Vagina (tissue), 2 donors: ENCODE data around the gene NME1. TPM values are rescaled to one million over a fixed set of nuclear protein-coding genes. Genes with fewer than 3 reads are reported as not detected.

Source experiments
- DNase-seq, 2 donors: peaks; one replicate each; pipeline ENCODE4 v3.0.0-alpha.2; 2017; ENCODE audit errors: extremely low spot score in 2 of 2
- H3K27ac ChIP-seq: fragments of 200-600 bp; sonication (generic); one replicate; pipeline ENCODE4 v1.5.1; 2019
- H3K27me3 ChIP-seq: fragments of 200-600 bp; sonication (generic); one replicate; pipeline ENCODE4 v1.5.1; 2019
- H3K36me3 ChIP-seq, 2 donors: fragments of 200-600 bp; sonication (generic); one replicate each; pipeline ENCODE4 v1.5.1; 2017 to 2019
- H3K4me1 ChIP-seq: fragments of 200-600 bp; sonication (generic); one replicate; pipeline ENCODE4 v1.5.1; 2019
- H3K4me3 ChIP-seq, 2 donors: fragments of 200-600 bp; sonication (generic); 1 replicate in 1 of 2; 2 replicates in 1 of 2; pipeline ENCODE4 v1.5.1; 2016 to 2019
- H3K9me3 ChIP-seq: fragments of 200-600 bp; sonication (generic); one replicate; pipeline ENCODE4 v1.5.1; 2019
- POLR2A ChIP-seq, 2 donors: fragments of 450-650 bp; IDR thresholded peaks; one replicate each; pipeline ENCODE4 v1.6.1; 2017; ENCODE audit warnings: antibody characterized with exemption in 2 of 2, mild to moderate bottlenecking in 2 of 2, moderate library complexity in 2 of 2
- POLR2AphosphoS5 ChIP-seq, 2 donors: sonication (generic); formaldehyde crosslinking; IDR thresholded peaks; one replicate each; pipeline ENCODE4 v1.9.0; 2017; ENCODE audit warnings: antibody characterized with exemption in 2 of 2, mild to moderate bottlenecking in 2 of 2, low read depth in 1 of 2; ENCODE audit not compliant: insufficient read depth in 1 of 2
- intact Hi-C: fragments of 100-400 bp; cut with DNase I; formaldehyde crosslinking; loops from one replicate; pipeline ENCODE4 v1.15.1; 2023
- total RNA-seq: library from RNA; depleted of rRNA; stranded (reverse); fragments of >200 nt; gene quantifications from one replicate; pipeline ENCODE4 v1.2.3, GENCODE V29; 2016
- TF ChIP-seq, protein P1 (sequence below), 3 experiments: fragments of 450-650 bp in 2 of 3; fragments of 200-600 bp in 1 of 3; sonication (generic) in 1 of 3; IDR thresholded peaks; one replicate each; pipeline ENCODE4 v1.5.1; 2017 to 2019; ENCODE audit warnings: antibody characterized with exemption in 3 of 3, mild to moderate bottlenecking in 2 of 3, moderate library complexity in 2 of 3

Gene NME1
- total RNA-seq, 1 donor from 2014 or later: 50.8 TPM

GRCh38 chr17:51159604-51160003 lies 6.2 kb downstream of the NME1 start:
- peaks cover 0 to 34% of the 10 kb centered on the region in 2 donors for H3K36me3 ChIP-seq
- TF ChIP-seq POLR2AphosphoS5 (IDR thresholded peaks at IDR 0.05; ENCODE audit: insufficient read depth in 1 of 2, low read depth in 1 of 2) (no peak), POLR2A (IDR thresholded peaks at IDR 0.05) (no peak)
- TF ChIP-seq, protein P1, sequence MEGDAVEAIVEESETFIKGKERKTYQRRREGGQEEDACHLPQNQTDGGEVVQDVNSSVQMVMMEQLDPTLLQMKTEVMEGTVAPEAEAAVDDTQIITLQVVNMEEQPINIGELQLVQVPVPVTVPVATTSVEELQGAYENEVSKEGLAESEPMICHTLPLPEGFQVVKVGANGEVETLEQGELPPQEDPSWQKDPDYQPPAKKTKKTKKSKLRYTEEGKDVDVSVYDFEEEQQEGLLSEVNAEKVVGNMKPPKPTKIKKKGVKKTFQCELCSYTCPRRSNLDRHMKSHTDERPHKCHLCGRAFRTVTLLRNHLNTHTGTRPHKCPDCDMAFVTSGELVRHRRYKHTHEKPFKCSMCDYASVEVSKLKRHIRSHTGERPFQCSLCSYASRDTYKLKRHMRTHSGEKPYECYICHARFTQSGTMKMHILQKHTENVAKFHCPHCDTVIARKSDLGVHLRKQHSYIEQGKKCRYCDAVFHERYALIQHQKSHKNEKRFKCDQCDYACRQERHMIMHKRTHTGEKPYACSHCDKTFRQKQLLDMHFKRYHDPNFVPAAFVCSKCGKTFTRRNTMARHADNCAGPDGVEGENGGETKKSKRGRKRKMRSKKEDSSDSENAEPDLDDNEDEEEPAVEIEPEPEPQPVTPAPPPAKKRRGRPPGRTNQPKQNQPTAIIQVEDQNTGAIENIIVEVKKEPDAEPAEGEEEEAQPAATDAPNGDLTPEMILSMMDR (IDR thresholded peaks at IDR 0.05): no peak
- DNase-seq: no peak
- H3K27ac ChIP-seq: no peak overlapping the region
- no peak overlapping the region for H3K4me3 ChIP-seq
- H3K4me1 ChIP-seq: peaks cover 10% of the 10 kb centered on the region
- intact Hi-C loops: loop anchor here (10.0 kb wide), 1 partner anchor 305 kb away; no protein-coding TSS in a partner anchor
- H3K27me3 ChIP-seq: no peaks in the 10 kb centered on the region
- no peaks in the 10 kb centered on the region for H3K9me3 ChIP-seq

GRCh38 chr17:51161541-51161940 lies 8.2 kb downstream of the NME1 start:
- Histone ChIP-seq H3K4me1 (peaks cover 9% of the 10 kb centered on the region), H3K27ac (no peak overlapping the region), H3K36me3 (peaks cover 0 to 34% of the 10 kb centered on the region in 2 donors), H3K4me3 (no peak overlapping the region), H3K27me3 (no peaks in the 10 kb centered on the region), H3K9me3 (no peaks in the 10 kb centered on the region)
- intact Hi-C loops: no loop called here
- no peak for TF ChIP-seq POLR2AphosphoS5 (IDR thresholded peaks at IDR 0.05; ENCODE audit: insufficient read depth in 1 of 2, low read depth in 1 of 2)
- TF ChIP-seq, protein P1 (IDR thresholded peaks at IDR 0.05): no peak
- DNase-seq: no peak

- peak overlapping the region; percentile 70 to 87 for H3K4me3 ChIP-seq
- peaks cover 0 to 40% of the 10 kb centered on the region in 2 donors for H3K36me3 ChIP-seq
- H3K4me1 ChIP-seq: peaks cover 22% of the 10 kb centered on the region
- no peaks in the 10 kb centered on the region for H3K9me3 ChIP-seq
- H3K27ac ChIP-seq: peak overlapping the region; percentile 89
- TF ChIP-seq, protein P1 (IDR thresholded peaks at IDR 0.05): no peak
- TF ChIP-seq POLR2A (IDR thresholded peaks at IDR 0.05): no peak
- TF ChIP-seq POLR2AphosphoS5 (IDR thresholded peaks at IDR 0.05; ENCODE audit: insufficient read depth in 1 of 2, low read depth in 1 of 2): no peak
- intact Hi-C loops: no loop called here
- DNase-seq: peak in 1 of 2 donors; percentile 81
- H3K27me3 ChIP-seq: no peaks in the 10 kb centered on the region
Observed at GRCh38 chr17:51164911-51165679, 11.7 kb downstream of the NME1 start.

GRCh38 chr17:51165680-51166197 lies 12.4 kb downstream of the NME1 start:
- H3K4me3 ChIP-seq: peak overlapping the region; percentile 70 to 87
- H3K4me1 ChIP-seq: peaks cover 22% of the 10 kb centered on the region
- peaks cover 0 to 39% of the 10 kb centered on the region in 2 donors for H3K36me3 ChIP-seq
- no peaks in the 10 kb centered on the region for H3K27me3 ChIP-seq
- no peak for TF ChIP-seq POLR2A (IDR thresholded peaks at IDR 0.05)
- TF ChIP-seq POLR2AphosphoS5 (IDR thresholded peaks at IDR 0.05; ENCODE audit: insufficient read depth in 1 of 2, low read depth in 1 of 2): no peak
- TF ChIP-seq, protein P1 (IDR thresholded peaks at IDR 0.05): no peak
- peak in 1 of 2 donors; percentile 86 for DNase-seq
- no peaks in the 10 kb centered on the region for H3K9me3 ChIP-seq
- intact Hi-C loops: no loop called here
- peak overlapping the region; percentile 89 for H3K27ac ChIP-seq
